ENCODE results near the gene MED31.

The MED31 gene

DNA sequence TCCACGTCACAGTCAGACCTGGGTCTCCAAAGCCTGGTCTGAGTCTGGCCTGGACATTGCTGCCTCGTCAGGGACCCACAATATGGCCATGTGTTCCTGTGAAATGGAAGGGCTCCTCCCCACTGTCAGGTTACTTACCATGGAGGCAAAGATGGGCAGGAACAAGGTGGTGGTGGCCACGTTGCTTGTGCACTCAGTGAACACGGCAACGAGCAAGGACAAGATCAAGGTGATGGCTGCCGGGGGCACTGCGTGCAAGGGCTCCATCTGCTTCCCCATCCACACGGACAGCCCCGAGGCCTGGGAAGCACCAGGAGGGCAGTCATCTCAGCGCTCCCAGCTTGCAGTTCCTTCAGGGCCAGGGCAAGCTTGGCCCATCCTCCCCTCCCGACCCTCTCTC is 39.2 kb upstream of the MED31 start:
- no peak overlapping the region for H3K27ac ChIP-seq (ENCODE audit: poor library complexity, severe bottlenecking)
- no peaks in the 10 kb centered on the region for H3K36me3 ChIP-seq (ENCODE audit: low read depth)
- TF ChIP-seq, protein P1, sequence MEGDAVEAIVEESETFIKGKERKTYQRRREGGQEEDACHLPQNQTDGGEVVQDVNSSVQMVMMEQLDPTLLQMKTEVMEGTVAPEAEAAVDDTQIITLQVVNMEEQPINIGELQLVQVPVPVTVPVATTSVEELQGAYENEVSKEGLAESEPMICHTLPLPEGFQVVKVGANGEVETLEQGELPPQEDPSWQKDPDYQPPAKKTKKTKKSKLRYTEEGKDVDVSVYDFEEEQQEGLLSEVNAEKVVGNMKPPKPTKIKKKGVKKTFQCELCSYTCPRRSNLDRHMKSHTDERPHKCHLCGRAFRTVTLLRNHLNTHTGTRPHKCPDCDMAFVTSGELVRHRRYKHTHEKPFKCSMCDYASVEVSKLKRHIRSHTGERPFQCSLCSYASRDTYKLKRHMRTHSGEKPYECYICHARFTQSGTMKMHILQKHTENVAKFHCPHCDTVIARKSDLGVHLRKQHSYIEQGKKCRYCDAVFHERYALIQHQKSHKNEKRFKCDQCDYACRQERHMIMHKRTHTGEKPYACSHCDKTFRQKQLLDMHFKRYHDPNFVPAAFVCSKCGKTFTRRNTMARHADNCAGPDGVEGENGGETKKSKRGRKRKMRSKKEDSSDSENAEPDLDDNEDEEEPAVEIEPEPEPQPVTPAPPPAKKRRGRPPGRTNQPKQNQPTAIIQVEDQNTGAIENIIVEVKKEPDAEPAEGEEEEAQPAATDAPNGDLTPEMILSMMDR (IDR thresholded peaks at IDR 0.05; ENCODE audit: poor library complexity, severe bottlenecking), result no peak
- H3K9me3 ChIP-seq (ENCODE audit: severe bottlenecking), result no peaks in the 10 kb centered on the region
- DNase-seq (ENCODE audit: low spot score), result no peak
- H3K4me3 ChIP-seq (ENCODE audit: severe bottlenecking), result no peak overlapping the region
- no peaks in the 10 kb centered on the region for H3K27me3 ChIP-seq (ENCODE audit: insufficient read depth, poor library complexity, severe bottlenecking)
- no peak for ATAC-seq (ENCODE audit: low read depth)
- peaks cover 3% of the 10 kb centered on the region for H3K4me1 ChIP-seq (ENCODE audit: insufficient read depth, poor library complexity, severe bottlenecking)

GRCh38 chr17:6688944-6689343 is 37.5 kb upstream of the MED31 start:
- ATAC-seq (ENCODE audit: low read depth), result no peak
- Histone ChIP-seq H3K9me3 (ENCODE audit: severe bottlenecking) (no peaks in the 10 kb centered on the region), H3K4me1 (ENCODE audit: insufficient read depth, poor library complexity, severe bottlenecking) (no peaks in the 10 kb centered on the region), H3K36me3 (ENCODE audit: low read depth) (no peaks in the 10 kb centered on the region), H3K4me3 (ENCODE audit: severe bottlenecking) (no peak overlapping the region), H3K27ac (ENCODE audit: poor library complexity, severe bottlenecking) (no peak overlapping the region), H3K27me3 (ENCODE audit: insufficient read depth, poor library complexity, severe bottlenecking) (no peaks in the 10 kb centered on the region)
- TF ChIP-seq, protein P1 (IDR thresholded peaks at IDR 0.05; ENCODE audit: poor library complexity, severe bottlenecking), result no peak
- DNase-seq (ENCODE audit: low spot score), result no peak

DNA sequence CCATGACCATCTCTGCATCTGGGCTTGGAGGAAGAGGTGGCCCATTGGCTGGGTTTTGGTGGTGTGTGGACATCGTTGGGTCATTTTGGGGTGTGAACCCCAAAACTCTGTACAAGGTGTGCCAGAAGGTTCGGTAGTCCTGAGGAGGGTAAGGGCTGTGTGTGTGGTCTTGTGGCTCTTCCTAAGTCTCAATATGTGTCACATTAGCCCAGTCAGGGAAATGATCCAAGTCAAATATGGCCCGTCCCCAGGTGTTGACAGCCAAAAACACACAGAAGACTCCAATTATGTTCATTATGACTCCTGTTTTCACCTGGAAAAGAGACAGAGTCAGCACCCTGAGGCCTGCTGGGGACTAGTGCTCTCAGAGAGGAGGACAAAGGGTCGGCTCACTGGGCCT is 34.6 kb upstream of the MED31 start:
- H3K36me3 ChIP-seq (ENCODE audit: low read depth), result no peaks in the 10 kb centered on the region
- DNase-seq (ENCODE audit: low spot score), result no peak

GRCh38 chr17:6684881-6685767 is 33.7 kb upstream of the MED31 start:
- Histone ChIP-seq H3K36me3 (ENCODE audit: low read depth) (no peaks in the 10 kb centered on the region), H3K27me3 (ENCODE audit: insufficient read depth, poor library complexity, severe bottlenecking) (no peaks in the 10 kb centered on the region), H3K4me1 (ENCODE audit: insufficient read depth, poor library complexity, severe bottlenecking) (peaks cover 16% of the 10 kb centered on the region), H3K4me3 (ENCODE audit: severe bottlenecking) (no peak overlapping the region), H3K27ac (ENCODE audit: poor library complexity, severe bottlenecking) (no peak overlapping the region), H3K9me3 (ENCODE audit: severe bottlenecking) (no peaks in the 10 kb centered on the region)
- TF ChIP-seq, protein P1 (IDR thresholded peaks at IDR 0.05; ENCODE audit: poor library complexity, severe bottlenecking), result no peak
- ATAC-seq (ENCODE audit: low read depth), result no peak
- DNase-seq (ENCODE audit: low spot score), result no peak

More for the DNA sequence above, 34.6 kb upstream of the MED31 start:
- Histone ChIP-seq H3K27me3 (ENCODE audit: insufficient read depth, poor library complexity, severe bottlenecking) (no peaks in the 10 kb centered on the region), H3K4me1 (ENCODE audit: insufficient read depth, poor library complexity, severe bottlenecking) (peaks cover 12% of the 10 kb centered on the region), H3K9me3 (ENCODE audit: severe bottlenecking) (no peaks in the 10 kb centered on the region), H3K4me3 (ENCODE audit: severe bottlenecking) (no peak overlapping the region), H3K27ac (ENCODE audit: poor library complexity, severe bottlenecking) (no peak overlapping the region)
- ATAC-seq (ENCODE audit: low read depth), result no peak
- TF ChIP-seq, protein P1 (IDR thresholded peaks at IDR 0.05; ENCODE audit: poor library complexity, severe bottlenecking), result no peak

DNA sequence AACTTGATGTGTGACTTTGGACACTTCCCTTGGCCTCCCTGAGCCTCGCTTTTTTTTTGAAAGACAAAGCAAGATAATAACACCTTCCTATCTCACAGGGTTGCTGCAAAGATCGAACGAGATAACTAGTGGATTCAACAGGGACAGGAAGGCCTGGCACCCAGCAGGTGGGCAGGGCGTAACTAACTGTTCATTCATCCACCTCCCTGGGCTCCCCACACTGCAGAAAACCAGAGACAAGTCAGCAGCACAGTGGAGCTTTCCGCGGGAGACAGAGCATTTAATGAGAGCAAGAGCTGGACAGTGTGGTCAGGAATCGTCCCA is 33.0 kb upstream of the MED31 start:
- Histone ChIP-seq H3K27me3 (ENCODE audit: insufficient read depth, poor library complexity, severe bottlenecking) (no peaks in the 10 kb centered on the region), H3K4me1 (ENCODE audit: insufficient read depth, poor library complexity, severe bottlenecking) (peaks cover 19% of the 10 kb centered on the region), H3K9me3 (ENCODE audit: severe bottlenecking) (no peaks in the 10 kb centered on the region), H3K4me3 (ENCODE audit: severe bottlenecking) (no peak overlapping the region), H3K36me3 (ENCODE audit: low read depth) (no peaks in the 10 kb centered on the region), H3K27ac (ENCODE audit: poor library complexity, severe bottlenecking) (no peak overlapping the region)
- no peak for DNase-seq (ENCODE audit: low spot score)
- TF ChIP-seq, protein P1 (IDR thresholded peaks at IDR 0.05; ENCODE audit: poor library complexity, severe bottlenecking), result no peak
- no peak for ATAC-seq (ENCODE audit: low read depth)
